Measurements from ENCODE around the gene DAG1.

Gene DAG1

DNA sequence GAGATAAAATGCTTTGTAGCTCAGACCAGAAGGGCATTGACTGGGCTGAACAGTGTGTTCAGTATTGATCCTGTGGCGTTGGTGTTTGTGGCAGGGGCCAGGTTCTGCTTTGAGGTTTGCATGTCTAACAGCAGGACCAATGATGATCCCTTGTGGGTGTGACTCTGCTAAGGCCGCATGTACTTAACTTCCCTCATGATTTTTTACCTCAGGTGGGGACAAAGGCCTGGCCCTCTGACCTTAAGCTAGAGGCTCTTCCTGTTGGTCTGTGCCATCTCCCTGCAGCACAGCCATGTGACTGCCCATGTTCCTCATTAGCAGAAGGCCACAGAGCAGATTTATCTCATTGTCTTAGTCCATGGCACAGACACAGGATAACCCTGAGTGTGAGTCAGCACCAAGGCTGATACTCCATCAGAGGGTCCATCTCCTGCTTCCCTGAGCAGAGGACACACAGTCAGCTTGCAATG, 49.9 kb downstream of the DAG1 start:
- no peak overlapping the region for H3K4me3 ChIP-seq (ENCODE audit: low read depth, low read length, poor library complexity, severe bottlenecking)
- TF ChIP-seq, protein P1, sequence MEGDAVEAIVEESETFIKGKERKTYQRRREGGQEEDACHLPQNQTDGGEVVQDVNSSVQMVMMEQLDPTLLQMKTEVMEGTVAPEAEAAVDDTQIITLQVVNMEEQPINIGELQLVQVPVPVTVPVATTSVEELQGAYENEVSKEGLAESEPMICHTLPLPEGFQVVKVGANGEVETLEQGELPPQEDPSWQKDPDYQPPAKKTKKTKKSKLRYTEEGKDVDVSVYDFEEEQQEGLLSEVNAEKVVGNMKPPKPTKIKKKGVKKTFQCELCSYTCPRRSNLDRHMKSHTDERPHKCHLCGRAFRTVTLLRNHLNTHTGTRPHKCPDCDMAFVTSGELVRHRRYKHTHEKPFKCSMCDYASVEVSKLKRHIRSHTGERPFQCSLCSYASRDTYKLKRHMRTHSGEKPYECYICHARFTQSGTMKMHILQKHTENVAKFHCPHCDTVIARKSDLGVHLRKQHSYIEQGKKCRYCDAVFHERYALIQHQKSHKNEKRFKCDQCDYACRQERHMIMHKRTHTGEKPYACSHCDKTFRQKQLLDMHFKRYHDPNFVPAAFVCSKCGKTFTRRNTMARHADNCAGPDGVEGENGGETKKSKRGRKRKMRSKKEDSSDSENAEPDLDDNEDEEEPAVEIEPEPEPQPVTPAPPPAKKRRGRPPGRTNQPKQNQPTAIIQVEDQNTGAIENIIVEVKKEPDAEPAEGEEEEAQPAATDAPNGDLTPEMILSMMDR (IDR thresholded peaks at IDR 0.05; ENCODE audit: low read length) = no peak
- no peak for TF ChIP-seq EZH2 (IDR thresholded peaks at IDR 0.05; ENCODE audit: borderline replicate concordance, low read length)

DNA sequence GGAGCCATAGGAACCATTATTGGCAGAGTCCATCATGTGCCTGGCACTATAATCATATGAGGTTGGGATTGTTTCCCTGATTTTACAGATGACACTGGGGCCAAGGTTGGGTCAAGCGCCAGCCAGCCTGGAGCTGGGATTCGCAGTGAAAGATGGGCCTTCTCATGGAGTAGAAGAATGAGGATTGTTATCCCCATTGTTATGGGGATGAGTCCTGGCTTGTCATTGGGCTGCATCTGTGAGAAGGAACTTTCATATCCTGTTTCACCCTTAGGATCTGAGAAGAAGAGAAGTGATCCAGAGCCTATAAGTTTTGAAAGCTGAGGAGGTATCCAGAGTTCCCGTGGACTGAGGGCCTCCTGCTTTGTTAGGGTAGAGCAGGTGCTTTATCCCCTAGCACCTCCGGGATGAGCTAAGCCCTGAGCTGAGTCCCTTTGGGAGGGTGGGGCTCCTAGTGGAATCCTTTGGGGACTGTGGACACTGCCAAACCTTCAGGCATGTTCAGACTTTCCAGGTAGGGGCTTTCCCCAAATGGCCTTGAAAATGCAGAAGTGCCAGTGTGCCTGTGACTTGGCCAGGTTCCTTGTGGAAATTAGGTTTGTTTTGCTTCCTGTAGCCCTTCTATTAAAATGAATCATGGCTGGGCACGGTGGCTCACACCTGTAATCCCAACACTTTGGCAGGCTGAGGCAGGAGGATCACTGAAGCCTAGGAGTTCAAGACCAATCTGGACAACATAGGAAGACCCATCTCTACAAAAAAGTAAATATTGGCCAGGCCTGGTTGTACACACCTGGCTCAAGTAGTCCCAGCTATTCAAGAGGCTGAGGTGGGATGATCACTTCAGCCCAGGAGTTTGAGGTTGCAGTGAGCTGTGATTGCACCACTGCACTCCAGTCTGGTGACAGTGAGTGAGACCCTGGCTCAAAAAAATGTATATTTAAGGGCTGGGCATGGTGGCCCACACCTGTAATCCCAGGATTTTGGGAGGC, 54.0 kb downstream of the DAG1 start:
- no peaks in the 10 kb centered on the region for H3K79me2 ChIP-seq (ENCODE audit: insufficient read depth, low read length)
- no peak overlapping the region for H2AFZ ChIP-seq (ENCODE audit: low read length)
- H3K9me3 ChIP-seq (ENCODE audit: low read length) = no peaks in the 10 kb centered on the region
- H3F3A ChIP-seq (ENCODE audit: insufficient read depth, low read length) = no peaks in the 10 kb centered on the region
- H3K27me3 ChIP-seq (ENCODE audit: insufficient read depth, low read length) = no peaks in the 10 kb centered on the region
- H3K9me2 ChIP-seq (ENCODE audit: low read depth, low read length) = no peaks in the 10 kb centered on the region
- no peak for TF ChIP-seq EZH2 (IDR thresholded peaks at IDR 0.05; ENCODE audit: borderline replicate concordance, low read length)
- TF ChIP-seq, protein P1 (IDR thresholded peaks at IDR 0.05; ENCODE audit: low read length) = no peak
- no peak overlapping the region for H3K9ac ChIP-seq (ENCODE audit: low read length)
- peaks cover 14% of the 10 kb centered on the region; the same call in 1 of the 2 replicates for H3K36me3 ChIP-seq (ENCODE audit: insufficient read depth, low read length)
- no peak overlapping the region for H3K27ac ChIP-seq (ENCODE audit: low read depth, low read length, poor library complexity, severe bottlenecking)
- H3K4me2 ChIP-seq (ENCODE audit: low read length) = no peak overlapping the region
- no peaks in the 10 kb centered on the region for H3K4me1 ChIP-seq (ENCODE audit: insufficient read depth, low read length, severe bottlenecking)
- no peaks in the 10 kb centered on the region for H4K20me1 ChIP-seq (ENCODE audit: insufficient read depth, low read length)
- H3K4me3 ChIP-seq (ENCODE audit: low read depth, low read length, poor library complexity, severe bottlenecking) = no peak overlapping the region

More for the DNA sequence above, 49.9 kb downstream of the DAG1 start:
- H4K20me1 ChIP-seq (ENCODE audit: insufficient read depth, low read length) = no peaks in the 10 kb centered on the region
- no peaks in the 10 kb centered on the region for H3K9me3 ChIP-seq (ENCODE audit: low read length)
- H3K36me3 ChIP-seq (ENCODE audit: insufficient read depth, low read length) = peaks cover 27% of the 10 kb centered on the region; the same call in 1 of the 2 replicates
- H3F3A ChIP-seq (ENCODE audit: insufficient read depth, low read length) = no peaks in the 10 kb centered on the region
- no peak overlapping the region for H3K27ac ChIP-seq (ENCODE audit: low read depth, low read length, poor library complexity, severe bottlenecking)
- H3K4me1 ChIP-seq (ENCODE audit: insufficient read depth, low read length, severe bottlenecking) = no peaks in the 10 kb centered on the region
- H3K79me2 ChIP-seq (ENCODE audit: insufficient read depth, low read length) = no peaks in the 10 kb centered on the region
- no peak overlapping the region for H2AFZ ChIP-seq (ENCODE audit: low read length)
- no peaks in the 10 kb centered on the region for H3K9me2 ChIP-seq (ENCODE audit: low read depth, low read length)
- no peak overlapping the region for H3K4me2 ChIP-seq (ENCODE audit: low read length)
- H3K9ac ChIP-seq (ENCODE audit: low read length) = no peak overlapping the region
- H3K27me3 ChIP-seq (ENCODE audit: insufficient read depth, low read length) = no peaks in the 10 kb centered on the region

DNA sequence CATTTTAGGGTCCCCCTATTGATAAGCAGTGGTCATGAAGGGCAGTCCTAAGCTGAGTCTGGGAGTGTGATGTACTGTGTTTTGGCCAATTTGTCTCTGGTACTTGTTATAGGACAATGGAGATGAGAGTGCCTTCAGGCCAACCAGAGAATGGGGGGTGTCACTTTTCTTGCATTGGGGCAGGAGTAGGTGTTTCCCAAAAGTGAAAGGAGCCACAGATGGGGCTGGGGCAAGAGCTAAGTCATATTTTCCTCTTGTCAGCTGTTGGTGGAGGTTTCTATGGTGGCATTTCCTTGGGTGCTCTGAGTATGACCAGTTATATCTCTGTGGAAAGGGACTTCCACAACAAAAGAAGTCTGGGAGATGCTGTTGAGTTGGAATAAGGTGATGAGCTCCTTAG, 59.5 kb downstream of the DAG1 start:
- Histone ChIP-seq H3K4me2 (ENCODE audit: low read length) (no peak overlapping the region), H4K20me1 (ENCODE audit: insufficient read depth, low read length) (no peaks in the 10 kb centered on the region), H3K79me2 (ENCODE audit: insufficient read depth, low read length) (no peaks in the 10 kb centered on the region), H3K9ac (ENCODE audit: low read length) (no peak overlapping the region), H3K27ac (ENCODE audit: low read depth, low read length, poor library complexity, severe bottlenecking) (no peak overlapping the region), H3K36me3 (ENCODE audit: insufficient read depth, low read length) (peaks cover 31% of the 10 kb centered on the region), H3K9me2 (ENCODE audit: low read depth, low read length) (no peaks in the 10 kb centered on the region), H2AFZ (ENCODE audit: low read length) (no peak overlapping the region), H3K9me3 (ENCODE audit: low read length) (no peaks in the 10 kb centered on the region), H3K27me3 (ENCODE audit: insufficient read depth, low read length) (no peaks in the 10 kb centered on the region), H3F3A (ENCODE audit: insufficient read depth, low read length) (no peaks in the 10 kb centered on the region), H3K4me3 (ENCODE audit: low read depth, low read length, poor library complexity, severe bottlenecking) (no peak overlapping the region), H3K4me1 (ENCODE audit: insufficient read depth, low read length, severe bottlenecking) (no peaks in the 10 kb centered on the region)
- TF ChIP-seq, protein P1 (IDR thresholded peaks at IDR 0.05; ENCODE audit: low read length) = no peak
- no peak for TF ChIP-seq EZH2 (IDR thresholded peaks at IDR 0.05; ENCODE audit: borderline replicate concordance, low read length)

All from OCI-LY1 (cell line).